Neural cell (in vitro differentiated cells): ENCODE results near the gene TBPL1.

Experiments
- CTCF ChIP-seq: fragments of 450-650 bp; IDR thresholded peaks from 2 replicates; pipeline ENCODE4 v1.5.1; 2014; ENCODE audit warnings: antibody characterized with exemption, mild to moderate bottlenecking, moderate library complexity; ENCODE audit not compliant: poor library complexity, severe bottlenecking
- EZH2 ChIP-seq: fragments of 200-600, 300-800 bp; shearing (Covaris generic), sonication (generic); IDR thresholded peaks from 2 replicates; pipeline ENCODE4 v1.6.1; 2014; ENCODE audit warnings: antibody characterized with exemption, low read length, borderline replicate concordance, mild to moderate bottlenecking; ENCODE audit not compliant: insufficient read depth, poor library complexity, severe bottlenecking
- POLR2AphosphoS5 ChIP-seq: IDR thresholded peaks from 2 replicates; pipeline ENCODE4 v1.6.1; 2012
- REST ChIP-seq: IDR thresholded peaks from 2 replicates; pipeline ENCODE4 v1.6.1; 2012; ENCODE audit warnings: borderline replicate concordance
- SMC3 ChIP-seq: fragments of 450-650 bp; conservative IDR thresholded peaks from 2 replicates; pipeline ENCODE4 v1.6.1; 2014; ENCODE audit warnings: antibody characterized with exemption, mild to moderate bottlenecking, moderate library complexity; ENCODE audit not compliant: poor library complexity

GRCh38 chr6:134004714-134005113, 51.7 kb downstream of the TBPL1 start:
- TF ChIP-seq SMC3 (no peak), CTCF (no peak), REST (no peak), POLR2AphosphoS5 (no peak), EZH2 (no peak)
